Measurements from ENCODE around the gene FBXO27.

DNA sequence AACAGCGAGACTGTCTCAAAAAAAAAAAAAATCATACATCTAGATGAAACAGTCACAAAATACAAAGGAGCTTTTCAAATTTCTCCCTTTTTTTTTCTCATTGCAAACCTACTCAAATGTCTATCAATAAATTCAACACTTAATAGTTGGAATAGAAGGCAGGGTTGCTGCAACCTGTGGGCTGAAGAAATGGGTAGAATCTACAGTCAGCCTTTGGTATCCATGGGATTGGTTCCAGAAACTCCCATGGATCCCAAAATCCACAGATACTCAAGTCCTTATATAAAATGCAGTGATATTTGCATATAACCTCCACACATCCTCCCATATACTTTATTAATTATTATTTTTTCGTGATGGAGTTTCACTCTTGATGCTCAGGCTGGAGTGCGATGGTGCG, 14.7 kb downstream of the FBXO27 start:
- TF ChIP-seq, protein P1, sequence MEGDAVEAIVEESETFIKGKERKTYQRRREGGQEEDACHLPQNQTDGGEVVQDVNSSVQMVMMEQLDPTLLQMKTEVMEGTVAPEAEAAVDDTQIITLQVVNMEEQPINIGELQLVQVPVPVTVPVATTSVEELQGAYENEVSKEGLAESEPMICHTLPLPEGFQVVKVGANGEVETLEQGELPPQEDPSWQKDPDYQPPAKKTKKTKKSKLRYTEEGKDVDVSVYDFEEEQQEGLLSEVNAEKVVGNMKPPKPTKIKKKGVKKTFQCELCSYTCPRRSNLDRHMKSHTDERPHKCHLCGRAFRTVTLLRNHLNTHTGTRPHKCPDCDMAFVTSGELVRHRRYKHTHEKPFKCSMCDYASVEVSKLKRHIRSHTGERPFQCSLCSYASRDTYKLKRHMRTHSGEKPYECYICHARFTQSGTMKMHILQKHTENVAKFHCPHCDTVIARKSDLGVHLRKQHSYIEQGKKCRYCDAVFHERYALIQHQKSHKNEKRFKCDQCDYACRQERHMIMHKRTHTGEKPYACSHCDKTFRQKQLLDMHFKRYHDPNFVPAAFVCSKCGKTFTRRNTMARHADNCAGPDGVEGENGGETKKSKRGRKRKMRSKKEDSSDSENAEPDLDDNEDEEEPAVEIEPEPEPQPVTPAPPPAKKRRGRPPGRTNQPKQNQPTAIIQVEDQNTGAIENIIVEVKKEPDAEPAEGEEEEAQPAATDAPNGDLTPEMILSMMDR (IDR thresholded peaks at IDR 0.05) = no peak
- no peak for TF ChIP-seq POLR2A (IDR thresholded peaks at IDR 0.05)
